NB4 (cell line): Measurements from ENCODE around the gene OGN.

ENCODE experiments used
- MYC ChIP-seq: IDR thresholded peaks from 2 replicates; pipeline ENCODE4 v1.6.1; 2011; ENCODE audit warnings: low read depth, low read length
- POLR2A ChIP-seq: IDR thresholded peaks from 2 replicates; pipeline ENCODE4 v1.6.1; 2011; ENCODE audit warnings: mild to moderate bottlenecking; ENCODE audit not compliant: insufficient read length; ENCODE audit errors: extremely low read depth
- TF ChIP-seq, protein P1 (sequence below): IDR thresholded peaks from one replicate; pipeline ENCODE4 v1.5.1; 2012; ENCODE audit warnings: low read depth, low read length
- TF ChIP-seq, protein P2 (sequence below): IDR thresholded peaks from 2 replicates; pipeline ENCODE4 v1.6.1; 2011; ENCODE audit warnings: low read depth, low read length

DNA sequence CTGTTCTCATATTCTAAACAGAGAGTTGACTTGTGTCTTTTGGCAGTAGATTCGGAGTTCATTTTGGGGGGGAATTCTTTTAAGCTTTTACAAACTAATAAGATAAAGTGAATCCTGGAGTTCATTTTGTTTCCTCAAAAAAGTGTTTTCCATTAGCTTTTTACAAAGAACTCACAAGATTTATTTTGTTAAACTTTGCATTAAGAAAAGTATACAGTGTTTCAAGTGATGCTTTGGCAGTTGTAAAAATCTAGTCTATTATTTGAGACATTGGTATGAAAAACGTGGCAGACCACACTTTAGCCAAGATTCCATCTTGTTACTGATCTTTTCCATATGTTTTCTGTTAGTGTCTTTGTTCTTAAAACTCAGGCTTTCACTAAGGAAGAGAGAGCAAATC lies 21.1 kb upstream of the OGN start:
- TF ChIP-seq, protein P1, sequence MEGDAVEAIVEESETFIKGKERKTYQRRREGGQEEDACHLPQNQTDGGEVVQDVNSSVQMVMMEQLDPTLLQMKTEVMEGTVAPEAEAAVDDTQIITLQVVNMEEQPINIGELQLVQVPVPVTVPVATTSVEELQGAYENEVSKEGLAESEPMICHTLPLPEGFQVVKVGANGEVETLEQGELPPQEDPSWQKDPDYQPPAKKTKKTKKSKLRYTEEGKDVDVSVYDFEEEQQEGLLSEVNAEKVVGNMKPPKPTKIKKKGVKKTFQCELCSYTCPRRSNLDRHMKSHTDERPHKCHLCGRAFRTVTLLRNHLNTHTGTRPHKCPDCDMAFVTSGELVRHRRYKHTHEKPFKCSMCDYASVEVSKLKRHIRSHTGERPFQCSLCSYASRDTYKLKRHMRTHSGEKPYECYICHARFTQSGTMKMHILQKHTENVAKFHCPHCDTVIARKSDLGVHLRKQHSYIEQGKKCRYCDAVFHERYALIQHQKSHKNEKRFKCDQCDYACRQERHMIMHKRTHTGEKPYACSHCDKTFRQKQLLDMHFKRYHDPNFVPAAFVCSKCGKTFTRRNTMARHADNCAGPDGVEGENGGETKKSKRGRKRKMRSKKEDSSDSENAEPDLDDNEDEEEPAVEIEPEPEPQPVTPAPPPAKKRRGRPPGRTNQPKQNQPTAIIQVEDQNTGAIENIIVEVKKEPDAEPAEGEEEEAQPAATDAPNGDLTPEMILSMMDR, result no peak
- TF ChIP-seq POLR2A, result no peak
- TF ChIP-seq MYC, result no peak
- TF ChIP-seq, protein P2, sequence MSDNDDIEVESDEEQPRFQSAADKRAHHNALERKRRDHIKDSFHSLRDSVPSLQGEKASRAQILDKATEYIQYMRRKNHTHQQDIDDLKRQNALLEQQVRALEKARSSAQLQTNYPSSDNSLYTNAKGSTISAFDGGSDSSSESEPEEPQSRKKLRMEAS, result no peak
